Endodermal cell (in vitro differentiated cells): ENCODE data around the gene NR1H3. TPM values are rescaled to one million over a fixed set of nuclear protein-coding genes. Genes with fewer than 3 reads are reported as not detected.

Source experiments
- DNase-seq: peaks from one replicate; pipeline ENCODE4 v3.0.0-alpha.2; 2017
- H3K27ac ChIP-seq: 2 replicates; pipeline ENCODE4 v1.5.1; 2013; ENCODE audit warnings: mild to moderate bottlenecking, low read depth, low read length, moderate library complexity
- H3K27me3 ChIP-seq: 2 replicates; pipeline ENCODE4 v1.6.1; 2013; ENCODE audit warnings: mild to moderate bottlenecking, low read length, moderate library complexity; ENCODE audit not compliant: insufficient read depth, control insufficient read depth, poor library complexity, severe bottlenecking
- H3K36me3 ChIP-seq: 2 replicates; pipeline ENCODE4 v1.7.0; 2013; ENCODE audit warnings: mild to moderate bottlenecking, low read length, moderate library complexity; ENCODE audit not compliant: control insufficient read depth, insufficient read depth
- H3K4me1 ChIP-seq: one replicate; pipeline ENCODE4 v1.7.0; 2013; ENCODE audit warnings: low read length; ENCODE audit not compliant: control insufficient read depth, insufficient read depth
- H3K4me3 ChIP-seq: 2 replicates; pipeline ENCODE4 v1.5.1; 2013; ENCODE audit warnings: mild to moderate bottlenecking, low read length, moderate library complexity
- H3K9ac ChIP-seq: 2 replicates; pipeline ENCODE4 v1.6.1; 2013; ENCODE audit warnings: mild to moderate bottlenecking, low read length, moderate library complexity; ENCODE audit not compliant: poor library complexity, severe bottlenecking; ENCODE audit errors: extremely low read depth
- H3K9me3 ChIP-seq: 2 replicates; pipeline ENCODE4 v1.6.1; 2013; ENCODE audit warnings: mild to moderate bottlenecking, low read length, moderate library complexity; ENCODE audit not compliant: control insufficient read depth
- H3K27ac Mint-ChIP-seq: 2 replicates; pipeline ENCODE4 v1.8.0; 2020; ENCODE audit warnings: mixed read lengths
- H3K27me3 Mint-ChIP-seq: 2 replicates; pipeline ENCODE4 v1.8.0; 2021; ENCODE audit warnings: mild to moderate bottlenecking, mixed read lengths; ENCODE audit not compliant: insufficient read depth
- H3K36me3 Mint-ChIP-seq: 2 replicates; pipeline ENCODE4 v1.8.0; 2020; ENCODE audit warnings: low read depth, mixed read lengths
- H3K4me1 Mint-ChIP-seq: 2 replicates; pipeline ENCODE4 v1.8.0; 2020; ENCODE audit warnings: mixed read lengths
- H3K4me3 Mint-ChIP-seq: 2 replicates; pipeline ENCODE4 v1.8.0; 2020; ENCODE audit warnings: mild to moderate bottlenecking, moderate library complexity, mixed read lengths
- H3K9me3 Mint-ChIP-seq: 2 replicates; pipeline ENCODE4 v1.8.0; 2020; ENCODE audit warnings: mild to moderate bottlenecking, mixed read lengths
- WGBS, 2 experiments: methylation state at CpG; one replicate each; pipeline versions ENCODE4 v1.1.5 to v1.1.7; 2013; ENCODE audit warnings: missing lambda C conversion rate in 2 of 2, mixed read lengths in 1 of 2; ENCODE audit not compliant: insufficient coverage in 1 of 2, insufficient read length in 1 of 2; 5-methylcytosine and 5-hydroxymethylcytosine counted together
- total RNA-seq, 2 donors: library from RNA; stranded (reverse); fragmentation: NEBNext Ultra II Directional in 1 of 2; extraction: Animal tissue kit (Norgen Biotek cat#: 25700) in 1 of 2; gene quantifications; 2 replicates in 1 of 2; 3 replicates in 1 of 2; pipeline ENCODE4 v1.2.1, GENCODE V29; 2021
- TF ChIP-seq, protein P1 (sequence below): fragments of 200-600 bp; sonication (generic); conservative IDR thresholded peaks from 2 replicates; pipeline ENCODE4 v1.5.0; 2021; ENCODE audit warnings: antibody characterized with exemption, mild to moderate bottlenecking

NR1H3 gene
- total RNA-seq, 2 donors from 2014 or later: 29.4 to 34.6 TPM

DNA sequence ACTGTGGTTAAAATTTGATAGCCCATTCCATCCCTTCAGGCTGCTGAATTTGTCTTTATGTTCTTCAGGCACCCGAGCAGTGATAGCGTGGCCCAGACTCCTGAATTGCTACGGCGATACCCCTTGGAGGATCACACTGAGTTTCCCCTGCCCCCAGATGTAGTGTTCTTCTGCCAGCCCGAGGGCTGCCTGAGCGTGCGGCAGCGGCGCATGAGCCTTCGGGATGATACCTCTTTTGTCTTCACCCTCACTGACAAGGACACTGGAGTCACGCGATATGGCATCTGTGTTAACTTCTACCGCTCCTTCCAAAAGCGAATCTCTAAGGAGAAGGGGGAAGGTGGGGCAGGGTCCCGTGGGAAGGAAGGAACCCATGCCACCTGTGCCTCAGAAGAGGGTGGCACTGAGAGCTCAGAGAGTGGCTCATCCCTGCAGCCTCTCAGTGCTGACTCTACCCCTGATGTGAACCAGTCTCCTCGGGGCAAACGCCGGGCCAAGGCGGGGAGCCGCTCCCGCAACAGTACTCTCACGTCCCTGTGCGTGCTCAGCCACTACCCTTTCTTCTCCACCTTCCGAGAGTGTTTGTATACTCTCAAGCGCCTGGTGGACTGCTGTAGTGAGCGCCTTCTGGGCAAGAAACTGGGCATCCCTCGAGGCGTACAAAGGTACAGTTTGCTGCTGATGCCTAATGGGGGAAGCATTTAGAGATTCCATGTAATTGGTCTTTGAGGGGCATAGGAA is 16.9 kb downstream of the NR1H3 start:
- TF ChIP-seq, protein P1, sequence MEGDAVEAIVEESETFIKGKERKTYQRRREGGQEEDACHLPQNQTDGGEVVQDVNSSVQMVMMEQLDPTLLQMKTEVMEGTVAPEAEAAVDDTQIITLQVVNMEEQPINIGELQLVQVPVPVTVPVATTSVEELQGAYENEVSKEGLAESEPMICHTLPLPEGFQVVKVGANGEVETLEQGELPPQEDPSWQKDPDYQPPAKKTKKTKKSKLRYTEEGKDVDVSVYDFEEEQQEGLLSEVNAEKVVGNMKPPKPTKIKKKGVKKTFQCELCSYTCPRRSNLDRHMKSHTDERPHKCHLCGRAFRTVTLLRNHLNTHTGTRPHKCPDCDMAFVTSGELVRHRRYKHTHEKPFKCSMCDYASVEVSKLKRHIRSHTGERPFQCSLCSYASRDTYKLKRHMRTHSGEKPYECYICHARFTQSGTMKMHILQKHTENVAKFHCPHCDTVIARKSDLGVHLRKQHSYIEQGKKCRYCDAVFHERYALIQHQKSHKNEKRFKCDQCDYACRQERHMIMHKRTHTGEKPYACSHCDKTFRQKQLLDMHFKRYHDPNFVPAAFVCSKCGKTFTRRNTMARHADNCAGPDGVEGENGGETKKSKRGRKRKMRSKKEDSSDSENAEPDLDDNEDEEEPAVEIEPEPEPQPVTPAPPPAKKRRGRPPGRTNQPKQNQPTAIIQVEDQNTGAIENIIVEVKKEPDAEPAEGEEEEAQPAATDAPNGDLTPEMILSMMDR: no peak
- 95 to 98% methylated on average over 24 to 28 of the region's 28 CpGs for WGBS, 2 experiments
- Histone ChIP-seq H3K27ac (no peak overlapping the region), H3K4me3 (no peak overlapping the region), H3K4me1 (peaks cover 19% of the 10 kb centered on the region), H3K27me3 (no peaks in the 10 kb centered on the region), H3K9ac (no peak overlapping the region), H3K36me3 (peaks cover 26% of the 10 kb centered on the region), H3K9me3 (no peaks in the 10 kb centered on the region)
- peaks cover 38% of the 10 kb centered on the region for H3K36me3 Mint-ChIP-seq
- no peaks in the 10 kb centered on the region for H3K9me3 Mint-ChIP-seq
- no peak overlapping the region for H3K27ac Mint-ChIP-seq
- no peak for DNase-seq
- no peak overlapping the region for H3K4me3 Mint-ChIP-seq
- no peaks in the 10 kb centered on the region for H3K27me3 Mint-ChIP-seq
- H3K4me1 Mint-ChIP-seq: peaks cover 39% of the 10 kb centered on the region

DNA sequence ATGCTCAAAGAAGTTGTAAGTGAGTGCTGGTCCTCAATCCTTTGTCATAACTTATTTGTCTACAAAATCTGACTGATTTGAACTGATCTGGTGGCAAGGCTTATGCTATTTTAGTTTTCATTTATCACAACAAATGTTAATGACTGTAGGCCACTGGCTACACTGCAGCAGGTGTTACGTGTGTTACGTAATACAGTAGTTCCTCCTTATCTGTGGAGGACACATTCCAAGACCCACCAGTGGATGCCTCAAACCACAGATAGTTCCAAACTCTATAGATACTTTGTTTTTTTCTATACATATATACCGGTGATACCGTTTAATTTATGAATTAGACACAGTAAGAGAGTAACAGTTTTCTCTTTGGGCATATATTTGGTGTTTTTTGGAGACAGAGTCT is 19.1 kb downstream of the NR1H3 start:
- H3K4me1 ChIP-seq: peaks cover 12% of the 10 kb centered on the region
- no peak overlapping the region for H3K9ac ChIP-seq
- no peak for DNase-seq
- Mint-ChIP-seq H3K9me3 (no peaks in the 10 kb centered on the region), H3K36me3 (peaks cover 50% of the 10 kb centered on the region), H3K4me3 (no peak overlapping the region), H3K27ac (no peak overlapping the region), H3K27me3 (no peaks in the 10 kb centered on the region), H3K4me1 (peaks cover 24% of the 10 kb centered on the region)
- peak overlapping the region; percentile 0 for H3K4me3 ChIP-seq
- no peaks in the 10 kb centered on the region for H3K9me3 ChIP-seq
- H3K36me3 ChIP-seq: peaks cover 37% of the 10 kb centered on the region
- H3K27ac ChIP-seq: no peak overlapping the region
- TF ChIP-seq, protein P1: no peak
- H3K27me3 ChIP-seq: no peaks in the 10 kb centered on the region
- WGBS, 2 experiments: 95 to 100% methylated on average over 3 of the region's 4 CpGs

DNA sequence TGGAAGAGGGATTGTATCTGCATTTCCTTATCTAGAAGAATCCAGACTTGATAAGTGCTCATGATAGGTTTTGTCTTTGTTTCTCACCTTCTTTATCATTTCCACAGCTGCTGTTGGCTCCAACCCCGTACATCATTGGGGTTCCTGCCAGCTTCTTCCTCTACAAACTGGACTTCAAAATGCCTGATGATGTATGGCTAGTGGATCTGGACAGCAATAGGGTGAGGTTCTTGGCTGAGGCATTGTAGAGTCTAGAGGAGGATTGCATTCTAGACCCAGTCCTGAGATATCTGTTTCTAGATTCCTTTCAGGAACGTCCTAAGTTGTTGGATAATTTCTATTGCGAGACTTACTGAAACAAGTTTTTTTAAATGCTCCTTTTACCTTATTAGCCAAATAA is 20.3 kb downstream of the NR1H3 start:
- H3K36me3 Mint-ChIP-seq: peaks cover 58% of the 10 kb centered on the region
- TF ChIP-seq, protein P1: no peak
- peaks cover 20% of the 10 kb centered on the region for H3K4me1 Mint-ChIP-seq

More for the DNA sequence above, 20.3 kb downstream of the NR1H3 start:
- no peak overlapping the region for H3K27ac Mint-ChIP-seq
- DNase-seq: no peak
- no peaks in the 10 kb centered on the region for H3K27me3 ChIP-seq
- 85 to 87% methylated on average over 2 to 3 of the region's 3 CpGs for whole genome bisulfite sequencing, 2 experiments
- peaks cover 45% of the 10 kb centered on the region for H3K36me3 ChIP-seq
- H3K27ac ChIP-seq: no peak overlapping the region
- no peak overlapping the region for H3K4me3 ChIP-seq
- H3K4me3 Mint-ChIP-seq: no peak overlapping the region
- no peaks in the 10 kb centered on the region for H3K27me3 Mint-ChIP-seq
- H3K9me3 Mint-ChIP-seq: no peaks in the 10 kb centered on the region
- H3K9ac ChIP-seq: no peak overlapping the region
- peaks cover 10% of the 10 kb centered on the region for H3K4me1 ChIP-seq
- H3K9me3 ChIP-seq: no peaks in the 10 kb centered on the region
